Measurements from ENCODE around the gene ELMO1.

Gene ELMO1

GRCh38 chr7:37112876-37113275 lies 335.8 kb downstream of the ELMO1 start:
- TF ChIP-seq ELF4 (IDR thresholded peaks at IDR 0.05) (no peak), CTBP1 (IDR thresholded peaks at IDR 0.05; ENCODE audit: borderline replicate concordance) (no peak)
- ChIA-PET CTCF (no interaction called here), POLR2A (no interaction called here)
- DNase-seq (ENCODE audit: extremely low spot score): no peak

GRCh38 chr7:37112218-37112617 lies 336.4 kb downstream of the ELMO1 start:
- TF ChIP-seq FOXA1 (IDR thresholded peaks at IDR 0.05) (no peak), ARNT (IDR thresholded peaks at IDR 0.05) (no peak), HDGF (IDR thresholded peaks at IDR 0.05; ENCODE audit: borderline replicate concordance) (no peak), LEF1 (IDR thresholded peaks at IDR 0.05; ENCODE audit: borderline replicate concordance) (no peak), NFRKB (IDR thresholded peaks at IDR 0.05) (no peak), L3MBTL2 (conservative IDR thresholded peaks at IDR 0.05) (no peak)
- ChIA-PET CTCF (no interaction called here), POLR2A (no interaction called here)
- DNase-seq (ENCODE audit: extremely low spot score): no peak

- TF ChIP-seq L3MBTL2 (conservative IDR thresholded peaks at IDR 0.05) (no peak), SUZ12 (IDR thresholded peaks at IDR 0.05) (no peak), HDGF (IDR thresholded peaks at IDR 0.05; ENCODE audit: borderline replicate concordance) (no peak), BHLHE40 (IDR thresholded peaks at IDR 0.05; ENCODE audit: borderline replicate concordance) (no peak), ZNF384 (IDR thresholded peaks at IDR 0.05) (no peak), FOXA1 (IDR thresholded peaks at IDR 0.05) (no peak), ARNT (IDR thresholded peaks at IDR 0.05) (no peak), FOXM1 (IDR thresholded peaks at IDR 0.05; ENCODE audit: borderline replicate concordance) (no peak), SP1 (IDR thresholded peaks at IDR 0.05) (no peak), CTBP1 (IDR thresholded peaks at IDR 0.05; ENCODE audit: borderline replicate concordance) (no peak), LEF1 (IDR thresholded peaks at IDR 0.05; ENCODE audit: borderline replicate concordance) (no peak), TARDBP (IDR thresholded peaks at IDR 0.05) (no peak), FOXK2 (IDR thresholded peaks at IDR 0.05) (no peak), NFRKB (IDR thresholded peaks at IDR 0.05) (no peak), PKNOX1 (IDR thresholded peaks at IDR 0.05) (no peak), ELF4 (IDR thresholded peaks at IDR 0.05) (no peak)
- no peak for DNase-seq (ENCODE audit: extremely low spot score)
- POLR2A ChIA-PET: no interaction called here
- CTCF ChIA-PET: no interaction called here
These were observed 337.2 kb downstream of the ELMO1 start for GRCh38 chr7:37111459-37111858.

GRCh38 chr7:37110660-37111424 lies 337.8 kb downstream of the ELMO1 start:
- POLR2A ChIA-PET: no interaction called here
- TF ChIP-seq SUZ12 (IDR thresholded peaks at IDR 0.05) (no peak), L3MBTL2 (conservative IDR thresholded peaks at IDR 0.05) (no peak), NFRKB (IDR thresholded peaks at IDR 0.05) (no peak), FOXM1 (IDR thresholded peaks at IDR 0.05; ENCODE audit: borderline replicate concordance) (no peak), ZNF384 (IDR thresholded peaks at IDR 0.05) (no peak), SP1 (IDR thresholded peaks at IDR 0.05) (no peak), FOXK2 (IDR thresholded peaks at IDR 0.05) (no peak), ELF4 (IDR thresholded peaks at IDR 0.05) (no peak), PKNOX1 (IDR thresholded peaks at IDR 0.05) (no peak), LEF1 (IDR thresholded peaks at IDR 0.05; ENCODE audit: borderline replicate concordance) (no peak), CTBP1 (IDR thresholded peaks at IDR 0.05; ENCODE audit: borderline replicate concordance) (no peak), TARDBP (IDR thresholded peaks at IDR 0.05) (no peak), ARNT (IDR thresholded peaks at IDR 0.05) (no peak), HDGF (IDR thresholded peaks at IDR 0.05; ENCODE audit: borderline replicate concordance) (no peak), FOXA1 (IDR thresholded peaks at IDR 0.05) (no peak), BHLHE40 (IDR thresholded peaks at IDR 0.05; ENCODE audit: borderline replicate concordance) (no peak)

GRCh38 chr7:37109843-37110242 lies 338.8 kb downstream of the ELMO1 start:
- DNase-seq (ENCODE audit: extremely low spot score): no peak
- ChIA-PET CTCF (no interaction called here), POLR2A (no interaction called here)
- no peak for TF ChIP-seq ELF4 (IDR thresholded peaks at IDR 0.05)
- no peak for TF ChIP-seq CTBP1 (IDR thresholded peaks at IDR 0.05; ENCODE audit: borderline replicate concordance)
- no peak for TF ChIP-seq SP1 (IDR thresholded peaks at IDR 0.05)
- TF ChIP-seq FOXM1 (IDR thresholded peaks at IDR 0.05; ENCODE audit: borderline replicate concordance): no peak
- TF ChIP-seq ARNT (IDR thresholded peaks at IDR 0.05): no peak
- no peak for TF ChIP-seq L3MBTL2 (conservative IDR thresholded peaks at IDR 0.05)
- no peak for TF ChIP-seq SUZ12 (IDR thresholded peaks at IDR 0.05)
- no peak for TF ChIP-seq ZNF384 (IDR thresholded peaks at IDR 0.05)

More at GRCh38 chr7:37110660-37111424, 337.8 kb downstream of the ELMO1 start:
- no peak for DNase-seq (ENCODE audit: extremely low spot score)
- CTCF ChIA-PET: no interaction called here

- no peak for DNase-seq (ENCODE audit: extremely low spot score)
- ChIA-PET POLR2A (no interaction called here), CTCF (no interaction called here)
- TF ChIP-seq CTBP1 (IDR thresholded peaks at IDR 0.05; ENCODE audit: borderline replicate concordance) (no peak), L3MBTL2 (conservative IDR thresholded peaks at IDR 0.05) (no peak), SUZ12 (IDR thresholded peaks at IDR 0.05) (no peak)
These were observed 339.5 kb downstream of the ELMO1 start for GRCh38 chr7:37109016-37109683.

- no peak for TF ChIP-seq LEF1 (IDR thresholded peaks at IDR 0.05; ENCODE audit: borderline replicate concordance)
- TF ChIP-seq TARDBP (IDR thresholded peaks at IDR 0.05): no peak
- no peak for TF ChIP-seq ELF4 (IDR thresholded peaks at IDR 0.05)
- no peak for TF ChIP-seq BHLHE40 (IDR thresholded peaks at IDR 0.05; ENCODE audit: borderline replicate concordance)
- TF ChIP-seq FOXM1 (IDR thresholded peaks at IDR 0.05; ENCODE audit: borderline replicate concordance): no peak
- TF ChIP-seq L3MBTL2 (conservative IDR thresholded peaks at IDR 0.05): no peak
- no peak for TF ChIP-seq FOXK2 (IDR thresholded peaks at IDR 0.05)
- no peak for TF ChIP-seq ARNT (IDR thresholded peaks at IDR 0.05)
- no peak for TF ChIP-seq PKNOX1 (IDR thresholded peaks at IDR 0.05)
- TF ChIP-seq SUZ12 (IDR thresholded peaks at IDR 0.05): no peak
- no peak for TF ChIP-seq HDGF (IDR thresholded peaks at IDR 0.05; ENCODE audit: borderline replicate concordance)
- TF ChIP-seq ZNF384 (IDR thresholded peaks at IDR 0.05): no peak
- no peak for TF ChIP-seq CTBP1 (IDR thresholded peaks at IDR 0.05; ENCODE audit: borderline replicate concordance)
- no peak for TF ChIP-seq SP1 (IDR thresholded peaks at IDR 0.05)
- no peak for TF ChIP-seq NFRKB (IDR thresholded peaks at IDR 0.05)
- DNase-seq (ENCODE audit: extremely low spot score): no peak
- CTCF ChIA-PET: no interaction called here
- POLR2A ChIA-PET: no interaction called here
These were observed 340.0 kb downstream of the ELMO1 start for GRCh38 chr7:37108615-37109014.
